ENCODE results near the gene ZBTB34. TPM values are rescaled to one million over a fixed set of nuclear protein-coding genes. Genes with fewer than 3 reads are reported as not detected.

The ZBTB34 gene
- total RNA-seq, 1 donor from 2014 or later = 21.9 TPM

DNA sequence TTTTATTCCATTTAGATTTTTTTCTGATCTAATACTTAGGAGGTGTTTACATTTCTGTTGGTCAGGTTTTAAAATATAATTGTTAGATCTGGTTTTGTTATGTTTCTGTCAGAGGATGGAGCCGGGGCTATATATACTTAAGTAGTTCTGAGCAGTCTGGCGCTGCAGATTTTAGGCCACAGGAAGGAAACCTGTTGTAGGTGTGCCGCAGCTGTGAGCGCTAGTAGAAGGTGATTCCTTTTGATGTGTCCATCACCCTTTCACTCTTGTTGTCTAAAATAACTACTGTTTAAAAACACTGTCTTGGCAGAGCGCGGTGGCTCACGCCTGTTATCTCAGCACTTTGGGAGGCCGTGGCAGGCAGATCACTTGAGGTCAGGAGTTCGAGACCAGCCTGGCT lies 17.0 kb downstream of the ZBTB34 start:
- H3K27me3 Mint-ChIP-seq (ENCODE audit: insufficient read depth, low read depth) = no peaks in the 10 kb centered on the region
- Histone ChIP-seq H3K4me3 (no peak overlapping the region), H3K9me3 (ENCODE audit: low read depth) (no peaks in the 10 kb centered on the region), H3K4me2 (no peak overlapping the region), H3F3A (ENCODE audit: low read depth) (peaks cover 3% of the 10 kb centered on the region), H3K36me3 (no peaks in the 10 kb centered on the region), H3K79me2 (ENCODE audit: low read depth) (peaks cover 43% of the 10 kb centered on the region), H2AFZ (replicated peaks) (no peak overlapping the region), H3K27me3 (no peaks in the 10 kb centered on the region), H3K9ac (no peak overlapping the region), H4K20me1 (ENCODE audit: low read depth) (peaks cover 9% of the 10 kb centered on the region), H3K4me1 (peaks cover 2% of the 10 kb centered on the region), H3K27ac (no peak overlapping the region)
- H3K27ac Mint-ChIP-seq = no peak overlapping the region
- H3K9me3 Mint-ChIP-seq = no peaks in the 10 kb centered on the region
- no peak for DNase-seq (ENCODE audit: low spot score)
- H3K4me3 Mint-ChIP-seq = no peak overlapping the region
- TF ChIP-seq EZH2 (IDR thresholded peaks at IDR 0.05) (no peak), EZH2phosphoT487 (IDR thresholded peaks at IDR 0.05) (no peak)
- TF ChIP-seq, protein P1, sequence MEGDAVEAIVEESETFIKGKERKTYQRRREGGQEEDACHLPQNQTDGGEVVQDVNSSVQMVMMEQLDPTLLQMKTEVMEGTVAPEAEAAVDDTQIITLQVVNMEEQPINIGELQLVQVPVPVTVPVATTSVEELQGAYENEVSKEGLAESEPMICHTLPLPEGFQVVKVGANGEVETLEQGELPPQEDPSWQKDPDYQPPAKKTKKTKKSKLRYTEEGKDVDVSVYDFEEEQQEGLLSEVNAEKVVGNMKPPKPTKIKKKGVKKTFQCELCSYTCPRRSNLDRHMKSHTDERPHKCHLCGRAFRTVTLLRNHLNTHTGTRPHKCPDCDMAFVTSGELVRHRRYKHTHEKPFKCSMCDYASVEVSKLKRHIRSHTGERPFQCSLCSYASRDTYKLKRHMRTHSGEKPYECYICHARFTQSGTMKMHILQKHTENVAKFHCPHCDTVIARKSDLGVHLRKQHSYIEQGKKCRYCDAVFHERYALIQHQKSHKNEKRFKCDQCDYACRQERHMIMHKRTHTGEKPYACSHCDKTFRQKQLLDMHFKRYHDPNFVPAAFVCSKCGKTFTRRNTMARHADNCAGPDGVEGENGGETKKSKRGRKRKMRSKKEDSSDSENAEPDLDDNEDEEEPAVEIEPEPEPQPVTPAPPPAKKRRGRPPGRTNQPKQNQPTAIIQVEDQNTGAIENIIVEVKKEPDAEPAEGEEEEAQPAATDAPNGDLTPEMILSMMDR (IDR thresholded peaks at IDR 0.05) = no peak
- peaks cover 10% of the 10 kb centered on the region for H3K4me1 Mint-ChIP-seq
- peaks cover 19% of the 10 kb centered on the region for H3K36me3 Mint-ChIP-seq

DNA sequence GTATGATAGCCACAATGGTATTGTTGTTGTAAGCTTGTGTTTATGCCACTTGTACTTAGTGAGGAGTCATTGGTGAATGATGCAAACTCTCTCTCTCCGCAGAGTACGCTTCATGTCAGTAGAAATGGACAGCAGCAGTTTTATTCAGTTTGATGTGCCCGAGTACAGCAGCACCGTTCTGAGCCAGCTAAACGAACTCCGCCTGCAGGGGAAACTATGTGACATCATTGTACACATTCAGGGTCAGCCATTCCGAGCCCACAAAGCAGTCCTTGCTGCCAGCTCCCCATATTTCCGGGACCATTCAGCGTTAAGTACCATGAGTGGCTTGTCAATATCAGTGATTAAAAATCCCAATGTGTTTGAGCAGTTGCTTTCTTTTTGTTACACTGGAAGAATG lies 18.8 kb downstream of the ZBTB34 start:
- H3K36me3 ChIP-seq = no peaks in the 10 kb centered on the region
- H3K4me1 ChIP-seq = peaks cover 18% of the 10 kb centered on the region
- no peak overlapping the region for H3K27ac ChIP-seq
- no peak overlapping the region for H2AFZ ChIP-seq (replicated peaks)
- H3K79me2 ChIP-seq (ENCODE audit: low read depth) = peaks cover 36% of the 10 kb centered on the region
- no peaks in the 10 kb centered on the region for H3K27me3 Mint-ChIP-seq (ENCODE audit: insufficient read depth, low read depth)
- no peak overlapping the region for H3K9ac ChIP-seq
- H4K20me1 ChIP-seq (ENCODE audit: low read depth) = peaks cover 25% of the 10 kb centered on the region
- peaks cover 3% of the 10 kb centered on the region for H3F3A ChIP-seq (ENCODE audit: low read depth)
- H3K9me3 ChIP-seq (ENCODE audit: low read depth) = no peaks in the 10 kb centered on the region
- H3K27me3 ChIP-seq = no peaks in the 10 kb centered on the region
- no peak overlapping the region for H3K4me3 Mint-ChIP-seq
- H3K9me3 Mint-ChIP-seq = no peaks in the 10 kb centered on the region
- TF ChIP-seq EZH2phosphoT487 (IDR thresholded peaks at IDR 0.05) = no peak
- no peak for TF ChIP-seq EZH2 (IDR thresholded peaks at IDR 0.05)
- TF ChIP-seq, protein P1 (IDR thresholded peaks at IDR 0.05) = no peak
- no peak overlapping the region for H3K4me3 ChIP-seq
- H3K4me1 Mint-ChIP-seq = peaks cover 26% of the 10 kb centered on the region
- no peak for DNase-seq (ENCODE audit: low spot score)
- peaks cover 17% of the 10 kb centered on the region for H3K36me3 Mint-ChIP-seq
- H3K27ac Mint-ChIP-seq = no peak overlapping the region
- H3K4me2 ChIP-seq = no peak overlapping the region

DNA sequence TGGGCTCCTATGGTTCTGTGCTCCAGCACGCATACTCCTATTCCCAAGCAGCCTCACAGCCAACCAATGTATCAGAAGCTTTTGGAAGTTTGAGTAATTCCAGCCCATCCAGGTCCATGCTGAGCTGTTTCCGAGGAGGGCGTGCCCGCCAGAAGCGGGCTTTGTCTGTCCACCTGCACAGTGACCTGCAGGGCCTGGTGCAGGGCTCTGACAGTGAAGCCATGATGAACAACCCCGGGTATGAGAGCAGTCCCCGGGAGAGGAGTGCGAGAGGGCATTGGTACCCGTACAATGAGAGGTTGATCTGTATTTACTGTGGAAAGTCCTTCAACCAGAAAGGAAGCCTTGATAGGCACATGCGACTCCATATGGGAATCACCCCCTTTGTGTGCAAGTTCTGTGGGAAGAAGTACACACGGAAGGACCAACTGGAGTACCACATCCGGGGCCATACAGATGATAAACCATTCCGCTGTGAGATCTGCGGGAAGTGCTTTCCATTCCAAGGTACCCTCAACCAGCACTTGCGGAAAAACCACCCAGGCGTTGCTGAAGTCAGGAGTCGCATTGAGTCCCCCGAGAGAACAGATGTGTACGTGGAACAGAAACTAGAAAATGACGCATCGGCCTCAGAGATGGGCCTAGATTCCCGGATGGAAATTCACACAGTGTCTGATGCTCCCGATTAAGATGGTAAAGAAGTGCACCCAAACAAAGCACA lies 19.9 kb downstream of the ZBTB34 start:
- H2AFZ ChIP-seq (replicated peaks) = no peak overlapping the region
- H3K4me1 ChIP-seq = peaks cover 18% of the 10 kb centered on the region
- H3K36me3 Mint-ChIP-seq = peaks cover 17% of the 10 kb centered on the region
- no peak overlapping the region for H3K4me2 ChIP-seq
- no peaks in the 10 kb centered on the region for H3K27me3 ChIP-seq
- no peaks in the 10 kb centered on the region for H3K9me3 Mint-ChIP-seq
- H3K4me3 Mint-ChIP-seq = no peak overlapping the region
- no peaks in the 10 kb centered on the region for H3K27me3 Mint-ChIP-seq (ENCODE audit: insufficient read depth, low read depth)
- peaks cover 36% of the 10 kb centered on the region for H4K20me1 ChIP-seq (ENCODE audit: low read depth)
- no peak overlapping the region for H3K27ac Mint-ChIP-seq
- H3K36me3 ChIP-seq = no peaks in the 10 kb centered on the region
- H3F3A ChIP-seq (ENCODE audit: low read depth) = peaks cover 3% of the 10 kb centered on the region
- no peaks in the 10 kb centered on the region for H3K9me3 ChIP-seq (ENCODE audit: low read depth)
- no peak overlapping the region for H3K27ac ChIP-seq
- H3K4me3 ChIP-seq = no peak overlapping the region
- no peak for DNase-seq (ENCODE audit: low spot score)
- TF ChIP-seq EZH2 (IDR thresholded peaks at IDR 0.05) (no peak), EZH2phosphoT487 (IDR thresholded peaks at IDR 0.05) (no peak)
- TF ChIP-seq, protein P1 (IDR thresholded peaks at IDR 0.05) = no peak
- H3K4me1 Mint-ChIP-seq = peaks cover 31% of the 10 kb centered on the region
- H3K9ac ChIP-seq = no peak overlapping the region
- peaks cover 30% of the 10 kb centered on the region for H3K79me2 ChIP-seq (ENCODE audit: low read depth)

Measured in neural progenitor cell (in vitro differentiated cells).